ENCODE results near the gene SMARCB1. TPM values are rescaled to one million over a fixed set of nuclear protein-coding genes. Genes with fewer than 3 reads are reported as not detected.

Gene SMARCB1
- total and polyA plus RNA-seq, 12 donors, result 41.3 to 95.5 (median 76.8) TPM

DNA sequence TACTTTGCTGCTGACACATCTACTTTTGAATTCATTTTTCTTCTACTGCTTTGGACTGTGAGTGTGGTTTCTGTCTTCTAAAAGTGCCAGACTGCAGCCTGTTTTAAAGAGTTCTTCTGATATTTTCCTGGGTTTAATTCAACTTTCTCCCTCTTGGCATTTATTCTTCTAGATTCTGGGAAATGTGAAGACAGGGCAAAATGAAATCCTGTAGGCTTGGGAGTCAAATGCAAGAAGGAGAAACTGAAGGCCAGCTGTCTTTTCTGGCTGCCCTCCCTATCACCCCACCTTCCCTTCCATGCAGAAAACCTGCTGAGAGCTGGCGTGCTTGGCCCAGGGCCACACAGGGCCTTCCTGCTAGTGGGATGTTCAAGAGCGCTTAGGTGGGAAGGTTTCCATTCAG is 43.5 kb upstream of the SMARCB1 start:
- DNase-seq, result peak in 1 of 7 donors; percentile 23
- Histone ChIP-seq H3K36me3 (replicated peaks in 1 of 2) (peaks cover 0 to 23% of the 10 kb centered on the region in 2 donors), H3K4me1 (replicated peaks in 1 of 2) (no peaks in the 10 kb centered on the region), H3K4me3 (no peak overlapping the region), H3K27ac (peak overlapping the region in 2 of 5 donors; percentile 34 to 65), H3K9me3 (replicated peaks in 1 of 3) (no peaks in the 10 kb centered on the region), H3K27me3 (no peaks in the 10 kb centered on the region)
- 58 to 94% (median 82%) methylated on average over 2 of the region's 2 CpGs for WGBS, 4 donors
- intact Hi-C loops (cut with DNase I), result no loop called here
- TF ChIP-seq, protein P1, sequence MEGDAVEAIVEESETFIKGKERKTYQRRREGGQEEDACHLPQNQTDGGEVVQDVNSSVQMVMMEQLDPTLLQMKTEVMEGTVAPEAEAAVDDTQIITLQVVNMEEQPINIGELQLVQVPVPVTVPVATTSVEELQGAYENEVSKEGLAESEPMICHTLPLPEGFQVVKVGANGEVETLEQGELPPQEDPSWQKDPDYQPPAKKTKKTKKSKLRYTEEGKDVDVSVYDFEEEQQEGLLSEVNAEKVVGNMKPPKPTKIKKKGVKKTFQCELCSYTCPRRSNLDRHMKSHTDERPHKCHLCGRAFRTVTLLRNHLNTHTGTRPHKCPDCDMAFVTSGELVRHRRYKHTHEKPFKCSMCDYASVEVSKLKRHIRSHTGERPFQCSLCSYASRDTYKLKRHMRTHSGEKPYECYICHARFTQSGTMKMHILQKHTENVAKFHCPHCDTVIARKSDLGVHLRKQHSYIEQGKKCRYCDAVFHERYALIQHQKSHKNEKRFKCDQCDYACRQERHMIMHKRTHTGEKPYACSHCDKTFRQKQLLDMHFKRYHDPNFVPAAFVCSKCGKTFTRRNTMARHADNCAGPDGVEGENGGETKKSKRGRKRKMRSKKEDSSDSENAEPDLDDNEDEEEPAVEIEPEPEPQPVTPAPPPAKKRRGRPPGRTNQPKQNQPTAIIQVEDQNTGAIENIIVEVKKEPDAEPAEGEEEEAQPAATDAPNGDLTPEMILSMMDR (IDR thresholded peaks at IDR 0.05), result no peak
- TF ChIP-seq POLR2A (IDR thresholded peaks at IDR 0.05), result no peak

DNA sequence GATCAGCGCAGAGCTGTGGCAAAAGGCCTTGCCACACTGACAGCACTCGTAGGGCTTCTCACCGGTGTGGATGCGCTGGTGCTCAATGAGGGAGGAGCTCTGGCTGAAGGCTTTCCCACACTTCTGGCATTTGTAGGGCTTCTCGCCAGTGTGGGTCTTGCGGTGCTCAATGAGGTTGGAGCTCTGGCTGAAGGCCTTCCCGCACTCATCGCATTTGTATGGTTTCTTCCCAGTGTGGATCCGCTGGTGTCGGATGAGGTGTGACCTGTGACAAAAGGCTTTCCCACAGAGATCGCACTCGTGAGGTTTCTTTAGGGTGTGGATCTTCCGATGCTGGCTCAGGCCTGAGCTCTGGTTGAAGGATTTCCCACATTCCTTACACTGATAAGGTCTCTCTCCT is 42.8 kb upstream of the SMARCB1 start:
- TF ChIP-seq, protein P1 (IDR thresholded peaks at IDR 0.05), result no peak
- no peak for TF ChIP-seq POLR2A (IDR thresholded peaks at IDR 0.05)
- Histone ChIP-seq H3K27me3 (no peaks in the 10 kb centered on the region), H3K36me3 (replicated peaks in 1 of 2) (peaks cover 0 to 23% of the 10 kb centered on the region in 2 donors), H3K9me3 (replicated peaks in 1 of 3) (no peaks in the 10 kb centered on the region), H3K27ac (peak overlapping the region in 1 of 5 donors; percentile 45), H3K4me1 (replicated peaks in 1 of 2) (no peaks in the 10 kb centered on the region), H3K4me3 (no peak overlapping the region)
- intact Hi-C loops (cut with DNase I), result no loop called here
- DNase-seq, result no peak
- WGBS, 4 donors, result 97 to 100% (median 98%) methylated on average over 1 to 13 of the region's 13 CpGs

DNA sequence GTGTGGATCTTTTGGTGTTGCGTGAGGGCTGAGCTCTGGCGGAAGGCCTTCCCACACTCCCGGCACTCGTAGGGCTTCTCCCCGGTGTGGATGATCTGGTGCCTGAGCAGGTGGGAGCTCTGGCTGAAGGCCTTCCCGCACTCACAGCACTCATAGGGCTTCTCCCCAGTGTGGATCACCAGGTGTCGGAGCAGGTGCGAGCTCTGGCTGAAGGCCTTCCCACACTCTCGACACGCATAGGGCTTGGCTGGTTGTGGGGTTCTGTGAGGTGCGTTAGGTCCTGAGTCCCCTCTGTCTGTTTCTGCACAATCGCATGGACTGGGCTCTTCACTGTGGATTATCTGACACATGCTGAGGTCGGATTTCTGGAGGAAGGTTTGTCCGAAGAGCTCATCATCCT is 42.3 kb upstream of the SMARCB1 start:
- no peak overlapping the region for H3K27ac ChIP-seq
- WGBS, 4 donors, result 97 to 100% (median 99%) methylated on average over 4 to 14 of the region's 14 CpGs
- no peaks in the 10 kb centered on the region for H3K27me3 ChIP-seq
- H3K4me3 ChIP-seq, result no peak overlapping the region
- intact Hi-C loops (cut with DNase I), result no loop called here
- no peaks in the 10 kb centered on the region for H3K9me3 ChIP-seq (replicated peaks in 1 of 3)
- H3K36me3 ChIP-seq (replicated peaks in 1 of 2), result peaks cover 0 to 23% of the 10 kb centered on the region in 2 donors
- no peaks in the 10 kb centered on the region for H3K4me1 ChIP-seq (replicated peaks in 1 of 2)
- no peak for TF ChIP-seq POLR2A (IDR thresholded peaks at IDR 0.05)
- TF ChIP-seq, protein P1 (IDR thresholded peaks at IDR 0.05), result no peak
- DNase-seq, result no peak

DNA sequence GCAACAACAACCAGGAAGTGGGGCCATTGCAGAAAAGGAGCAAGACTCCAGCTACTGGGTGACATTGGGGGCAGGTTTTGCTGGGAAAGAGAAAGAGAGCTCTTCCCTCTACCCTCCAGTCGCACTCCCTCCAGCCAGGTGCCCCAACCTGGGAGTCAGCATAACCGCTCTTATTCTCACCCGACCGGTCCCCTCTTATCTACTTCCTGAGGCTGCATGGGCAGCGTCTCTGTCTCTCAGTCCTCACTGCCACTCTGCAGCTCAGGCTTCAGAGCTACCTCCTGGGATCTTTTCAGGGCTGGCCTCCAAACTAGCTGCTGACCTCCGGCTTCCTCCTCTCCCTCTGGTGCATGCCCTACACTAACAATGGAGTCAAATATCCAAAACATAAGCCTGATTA is 41.0 kb upstream of the SMARCB1 start:
- no peaks in the 10 kb centered on the region for H3K27me3 ChIP-seq
- TF ChIP-seq, protein P1 (IDR thresholded peaks at IDR 0.05), result no peak
- no peak for TF ChIP-seq POLR2A (IDR thresholded peaks at IDR 0.05)
- no peak overlapping the region for H3K27ac ChIP-seq
- peaks cover 0 to 23% of the 10 kb centered on the region in 2 donors for H3K36me3 ChIP-seq (replicated peaks in 1 of 2)
- H3K4me1 ChIP-seq (replicated peaks in 1 of 2), result peaks cover 0 to 8% of the 10 kb centered on the region in 2 donors
- no peaks in the 10 kb centered on the region for H3K9me3 ChIP-seq (replicated peaks in 1 of 3)
- 79 to 91% (median 86%) methylated on average over 6 of the region's 6 CpGs for WGBS, 4 donors
- DNase-seq, result no peak
- H3K4me3 ChIP-seq, result no peak overlapping the region
- intact Hi-C loops (cut with DNase I), result no loop called here
